ENCODE data around the gene TXN. TPM values are rescaled to one million over a fixed set of nuclear protein-coding genes. Genes with fewer than 3 reads are reported as not detected.

The TXN gene
- total and polyA plus RNA-seq, 2 of the 4 experiments (the other 2 are of a cell fraction) = 277 to 578 TPM

DNA sequence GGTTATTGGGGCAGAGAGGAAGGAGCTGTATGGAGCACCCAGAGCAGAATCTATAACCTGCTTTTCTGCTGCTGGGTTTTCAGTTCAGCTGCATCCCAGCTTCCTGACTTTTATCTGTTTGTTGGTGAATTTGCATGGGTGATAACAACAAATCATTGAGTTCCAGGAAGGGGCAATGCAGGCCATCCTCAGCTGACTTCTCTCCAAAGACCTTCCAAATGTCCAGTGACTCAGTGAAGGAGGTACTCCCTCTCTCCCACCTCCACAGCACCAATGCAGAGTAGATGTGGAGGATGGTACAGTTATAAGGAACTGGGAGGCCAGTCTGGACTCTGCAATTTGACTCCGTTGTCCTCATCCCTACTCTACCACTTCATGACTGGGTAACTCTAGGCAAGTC, 1.6 kb upstream of the TXN start:
- Histone ChIP-seq H3K27me3 (ENCODE audit: control insufficient read depth, insufficient read depth, low read length) (no peaks in the 10 kb centered on the region), H2BK5ac (ENCODE audit: low read depth, low read length, poor library complexity, severe bottlenecking) (peak overlapping the region; percentile 94), H2BK20ac (ENCODE audit: low read depth, low read length) (peak overlapping the region; percentile 33; the same call in 1 of the 2 replicates), H3K56ac (ENCODE audit: extremely low read depth, insufficient read depth, low read length) (peak overlapping the region; percentile 90; the same call in 1 of the 2 replicates), H3K4me3 (ENCODE audit: insufficient read depth, low read depth, low read length) (no peak overlapping the region), H4K20me1 (ENCODE audit: insufficient read depth, low read length) (peaks cover 30% of the 10 kb centered on the region), H4K8ac (ENCODE audit: low read depth in 2 of 2, low read length in 2 of 2) (peak overlapping the region; percentile 72 to 98; a peak in 2 of 4 replicates), H3K4me1 (ENCODE audit: control insufficient read depth, insufficient read depth, low read length) (peaks cover 12% of the 10 kb centered on the region), H3K9me1 (ENCODE audit: insufficient read depth, low read length) (peaks cover 4% of the 10 kb centered on the region; the same call in 1 of the 2 replicates), H2BK15ac (ENCODE audit: low read depth, low read length) (peak overlapping the region; percentile 92; the same call in 1 of the 3 replicates), H3K4ac (ENCODE audit: low read depth, low read length) (peak overlapping the region; percentile 95), H3K14ac (replicated peaks; ENCODE audit: low read depth, low read length) (peak overlapping the region; percentile 94; the same call in 1 of the 2 replicates), H3K36me3 (ENCODE audit: control insufficient read depth, insufficient read depth, low read length) (no peaks in the 10 kb centered on the region), H2AK5ac (ENCODE audit: low read depth, low read length) (peak overlapping the region; percentile 46; the same call in 1 of the 2 replicates), H2BK120ac (ENCODE audit: low read depth, low read length) (peak overlapping the region; percentile 81), H2AK9ac (replicated peaks; ENCODE audit: low read depth, low read length, poor library complexity) (peak overlapping the region; percentile 58), H4K91ac (ENCODE audit: insufficient read depth, low read depth, low read length) (peak overlapping the region; percentile 98; the same call in 1 of the 2 replicates), H3K9me3 (ENCODE audit: control insufficient read depth, insufficient read depth, low read length) (no peaks in the 10 kb centered on the region), H3K23ac (ENCODE audit: low read depth, low read length) (peak overlapping the region; percentile 86; the same call in 1 of the 2 replicates), H3K79me1 (ENCODE audit: low read depth in 1 of 2, low read length in 2 of 2) (peaks cover 7 to 37% of the 10 kb centered on the region in 2 experiments; a peak in 2 of 4 replicates), H3K9ac (ENCODE audit: low read depth, low read length) (peak overlapping the region; percentile 69; the same call in 1 of the 2 replicates), H2AFZ (replicated peaks; ENCODE audit: low read length, poor library complexity) (peak overlapping the region; percentile 100), H4K5ac (ENCODE audit: low read depth, low read length) (peak overlapping the region; percentile 89), H3K4me2 (ENCODE audit: low read depth, low read length) (peak overlapping the region; percentile 88), H3K27ac (ENCODE audit: insufficient read depth, low read length) (peak overlapping the region; percentile 91; the same call in 1 of the 2 replicates), H3K18ac (ENCODE audit: low read depth, low read length) (peak overlapping the region; percentile 93)
- ChIA-PET CTCF (interaction anchor here (1.0 kb wide), 1 partner anchor 63 kb away, joined by 3 read pairs; no protein-coding TSS in a partner anchor), POLR2A (ENCODE audit: unreplicated experiment) (interaction anchor here (1.0 kb wide), 2 partner anchors 14 to 22 kb away, joined by 3 read pairs; no protein-coding TSS in a partner anchor)
- no CpG with 5 or more reads among the region's 1 CpG for WGBS, 2 experiments (ENCODE audit: extremely low coverage in 2 of 2, insufficient read length in 1 of 2)
- BruUV-seq (replicated peaks) = no TSS peak
- DNase-seq (peak; percentile 15), ATAC-seq (ENCODE audit: low read depth) (no peak)
- dilution Hi-C loops (cut with HindIII; ENCODE audit: low sequenced_read_pairs, unreplicated experiment) = no loop called here
- intact Hi-C loops (cut with micrococcal nuclease) = loop anchor here (5.0 to 10.0 kb wide), 6 partner anchors 94 to 364 kb away; partner anchors contain the start of gene SVEP1
- in situ Hi-C loops (cut with MboI; ENCODE audit: low sequenced_read_pairs) = no loop called here
- TF ChIP-seq USF2 (IDR thresholded peaks at IDR 0.05; ENCODE audit: low read depth, low read length) (no peak), POLR2A (IDR thresholded peaks at IDR 0.05; ENCODE audit: low read depth, low read length) (no peak), FOS (IDR thresholded peaks at IDR 0.05; ENCODE audit: low read depth, low read length) (no peak), CHD1 (IDR thresholded peaks at IDR 0.05; ENCODE audit: low read depth, low read length) (no peak), MAFK (IDR thresholded peaks at IDR 0.05; ENCODE audit: low read depth, low read length) (no peak), RAD21 (IDR thresholded peaks at IDR 0.05; ENCODE audit: low read length) (no peak), CEBPB (IDR thresholded peaks at IDR 0.05; ENCODE audit: low read depth, low read length) (no peak), NFE2L2 (IDR thresholded peaks at IDR 0.05; ENCODE audit: low read depth, low read length) (no peak), BHLHE40 (IDR thresholded peaks at IDR 0.05; ENCODE audit: low read depth, low read length) (no peak), MXI1 (IDR thresholded peaks at IDR 0.05; ENCODE audit: borderline replicate concordance, low read depth, low read length) (no peak), RFX5 (IDR thresholded peaks at IDR 0.05; ENCODE audit: low read depth, low read length) (no peak), RCOR1 (IDR thresholded peaks at IDR 0.05; ENCODE audit: insufficient replicate concordance, low read length) (no peak), MAZ (IDR thresholded peaks at IDR 0.05; ENCODE audit: borderline replicate concordance, low read depth, low read length) (no peak)
- TF ChIP-seq, protein P1, sequence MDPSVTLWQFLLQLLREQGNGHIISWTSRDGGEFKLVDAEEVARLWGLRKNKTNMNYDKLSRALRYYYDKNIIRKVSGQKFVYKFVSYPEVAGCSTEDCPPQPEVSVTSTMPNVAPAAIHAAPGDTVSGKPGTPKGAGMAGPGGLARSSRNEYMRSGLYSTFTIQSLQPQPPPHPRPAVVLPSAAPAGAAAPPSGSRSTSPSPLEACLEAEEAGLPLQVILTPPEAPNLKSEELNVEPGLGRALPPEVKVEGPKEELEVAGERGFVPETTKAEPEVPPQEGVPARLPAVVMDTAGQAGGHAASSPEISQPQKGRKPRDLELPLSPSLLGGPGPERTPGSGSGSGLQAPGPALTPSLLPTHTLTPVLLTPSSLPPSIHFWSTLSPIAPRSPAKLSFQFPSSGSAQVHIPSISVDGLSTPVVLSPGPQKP (IDR thresholded peaks at IDR 0.05; ENCODE audit: borderline replicate concordance, low read depth, low read length) = no peak
- TF ChIP-seq, protein P2, sequence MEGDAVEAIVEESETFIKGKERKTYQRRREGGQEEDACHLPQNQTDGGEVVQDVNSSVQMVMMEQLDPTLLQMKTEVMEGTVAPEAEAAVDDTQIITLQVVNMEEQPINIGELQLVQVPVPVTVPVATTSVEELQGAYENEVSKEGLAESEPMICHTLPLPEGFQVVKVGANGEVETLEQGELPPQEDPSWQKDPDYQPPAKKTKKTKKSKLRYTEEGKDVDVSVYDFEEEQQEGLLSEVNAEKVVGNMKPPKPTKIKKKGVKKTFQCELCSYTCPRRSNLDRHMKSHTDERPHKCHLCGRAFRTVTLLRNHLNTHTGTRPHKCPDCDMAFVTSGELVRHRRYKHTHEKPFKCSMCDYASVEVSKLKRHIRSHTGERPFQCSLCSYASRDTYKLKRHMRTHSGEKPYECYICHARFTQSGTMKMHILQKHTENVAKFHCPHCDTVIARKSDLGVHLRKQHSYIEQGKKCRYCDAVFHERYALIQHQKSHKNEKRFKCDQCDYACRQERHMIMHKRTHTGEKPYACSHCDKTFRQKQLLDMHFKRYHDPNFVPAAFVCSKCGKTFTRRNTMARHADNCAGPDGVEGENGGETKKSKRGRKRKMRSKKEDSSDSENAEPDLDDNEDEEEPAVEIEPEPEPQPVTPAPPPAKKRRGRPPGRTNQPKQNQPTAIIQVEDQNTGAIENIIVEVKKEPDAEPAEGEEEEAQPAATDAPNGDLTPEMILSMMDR (conservative IDR thresholded peaks at IDR 0.05; ENCODE audit: low read depth, low read length) = no peak

Data from IMR-90 (cell line).